DND-41 (cell line): ENCODE results near the gene LRTM2.

Experiments
- ATAC-seq: fragments of 200-7000 bp; cut with Tn5 transposase; 3 replicates; pipeline ENCODE4 v1.9.1; 2021; ENCODE audit warnings: low read depth; ENCODE audit not compliant: insufficient read depth
- DNase-seq: peaks from one replicate; pipeline ENCODE4 v3.0.0-alpha.2; 2020
- H2AFZ ChIP-seq: 2 replicates; pipeline ENCODE4 v1.6.0; 2012; ENCODE audit warnings: low read depth, low read length
- H3K27ac ChIP-seq: 2 replicates; pipeline ENCODE4 v1.5.1; 2012; ENCODE audit warnings: low read length, inconsistent platforms
- H3K27me3 ChIP-seq: fragments of 200-600 bp; sonication (generic); 2 replicates; pipeline ENCODE4 v1.6.0; 2012; ENCODE audit warnings: low read length, mild to moderate bottlenecking, inconsistent platforms; ENCODE audit not compliant: insufficient read depth, poor library complexity
- H3K36me3 ChIP-seq: 2 replicates; pipeline ENCODE4 v1.5.1; 2012; ENCODE audit warnings: low read length, inconsistent platforms; ENCODE audit not compliant: insufficient read depth
- H3K4me1 ChIP-seq: 2 replicates; pipeline ENCODE4 v1.5.1; 2012; ENCODE audit warnings: mild to moderate bottlenecking, low read length; ENCODE audit not compliant: insufficient read depth
- H3K4me2 ChIP-seq: 2 replicates; pipeline ENCODE4 v1.6.0; 2012; ENCODE audit warnings: mild to moderate bottlenecking, moderate library complexity, low read length, inconsistent platforms; ENCODE audit not compliant: insufficient read depth
- H3K4me3 ChIP-seq, 2 experiments: fragments of 200-600 bp in 1 of 2; shearing (Covaris generic) in 1 of 2; 2 replicates each; pipeline ENCODE4 v1.5.1; 2012 to 2016; ENCODE audit warnings: inconsistent platforms in 2 of 2, low read length in 2 of 2, mild to moderate bottlenecking in 2 of 2, low read depth in 1 of 2, moderate library complexity in 1 of 2
- H3K79me2 ChIP-seq: 2 replicates; pipeline ENCODE4 v1.6.0; 2012; ENCODE audit warnings: low read length, inconsistent platforms; ENCODE audit not compliant: insufficient read depth
- H3K9ac ChIP-seq: 2 replicates; pipeline ENCODE4 v1.6.0; 2012; ENCODE audit warnings: low read depth, mild to moderate bottlenecking, inconsistent platforms, low read length, moderate library complexity
- H3K9me3 ChIP-seq: 2 replicates; pipeline ENCODE4 v1.5.1; 2012; ENCODE audit warnings: low read length, moderate library complexity, mild to moderate bottlenecking, inconsistent platforms; ENCODE audit not compliant: insufficient read depth, severe bottlenecking
- H4K20me1 ChIP-seq: 2 replicates; pipeline ENCODE4 v1.6.0; 2012; ENCODE audit warnings: low read length; ENCODE audit not compliant: insufficient read depth
- CTCF ChIP-seq: IDR thresholded peaks from 2 replicates; pipeline ENCODE4 v1.5.1; 2012; ENCODE audit warnings: borderline replicate concordance, low read length, moderate library complexity, mild to moderate bottlenecking; ENCODE audit not compliant: poor library complexity, severe bottlenecking; ENCODE audit errors: extremely low read depth
- EZH2 ChIP-seq: IDR thresholded peaks from 3 replicates; pipeline ENCODE4 v1.6.1; 2012; ENCODE audit warnings: borderline replicate concordance, low read depth, mild to moderate bottlenecking, moderate library complexity, low read length, inconsistent platforms; ENCODE audit not compliant: severe bottlenecking

The LRTM2 gene

GRCh38 chr12:1885599-1886245 is 65.4 kb downstream of the LRTM2 start:
- no peak overlapping the region for H2AFZ ChIP-seq
- no peak overlapping the region for H3K4me2 ChIP-seq

More at GRCh38 chr12:1885599-1886245, 65.4 kb downstream of the LRTM2 start:
- Histone ChIP-seq H3K27ac (no peak overlapping the region), H3K79me2 (no peaks in the 10 kb centered on the region), H3K9me3 (peaks cover under 1% of the 10 kb centered on the region), H3K4me3 (no peak overlapping the region), H3K27me3 (no peaks in the 10 kb centered on the region), H3K4me1 (no peaks in the 10 kb centered on the region), H4K20me1 (no peaks in the 10 kb centered on the region), H3K36me3 (no peaks in the 10 kb centered on the region), H3K9ac (no peak overlapping the region)
- no peak for TF ChIP-seq CTCF
- TF ChIP-seq EZH2, result no peak
- ATAC-seq (no peak), DNase-seq (no peak)
